ENCODE data around the gene TMEM179.
A peak's percentile ranks its signal among the peaks of the same experiment; 100 is the strongest.

TMEM179 gene

DNA sequence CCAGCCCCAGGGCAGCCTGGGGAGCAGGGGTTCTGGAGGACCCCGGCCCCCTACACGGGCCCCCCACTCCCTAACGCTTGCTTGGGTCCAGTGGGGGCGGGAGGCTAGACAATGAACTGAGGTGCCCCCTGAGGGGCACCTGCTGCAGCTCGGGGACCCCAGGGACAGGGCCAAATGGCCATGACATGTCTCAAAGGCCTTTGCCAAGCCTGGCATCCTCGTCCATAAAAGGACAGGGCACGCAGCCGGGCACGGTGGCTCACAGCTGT, 36.7 kb downstream of the TMEM179 start:
- DNase-seq = no peak

DNA sequence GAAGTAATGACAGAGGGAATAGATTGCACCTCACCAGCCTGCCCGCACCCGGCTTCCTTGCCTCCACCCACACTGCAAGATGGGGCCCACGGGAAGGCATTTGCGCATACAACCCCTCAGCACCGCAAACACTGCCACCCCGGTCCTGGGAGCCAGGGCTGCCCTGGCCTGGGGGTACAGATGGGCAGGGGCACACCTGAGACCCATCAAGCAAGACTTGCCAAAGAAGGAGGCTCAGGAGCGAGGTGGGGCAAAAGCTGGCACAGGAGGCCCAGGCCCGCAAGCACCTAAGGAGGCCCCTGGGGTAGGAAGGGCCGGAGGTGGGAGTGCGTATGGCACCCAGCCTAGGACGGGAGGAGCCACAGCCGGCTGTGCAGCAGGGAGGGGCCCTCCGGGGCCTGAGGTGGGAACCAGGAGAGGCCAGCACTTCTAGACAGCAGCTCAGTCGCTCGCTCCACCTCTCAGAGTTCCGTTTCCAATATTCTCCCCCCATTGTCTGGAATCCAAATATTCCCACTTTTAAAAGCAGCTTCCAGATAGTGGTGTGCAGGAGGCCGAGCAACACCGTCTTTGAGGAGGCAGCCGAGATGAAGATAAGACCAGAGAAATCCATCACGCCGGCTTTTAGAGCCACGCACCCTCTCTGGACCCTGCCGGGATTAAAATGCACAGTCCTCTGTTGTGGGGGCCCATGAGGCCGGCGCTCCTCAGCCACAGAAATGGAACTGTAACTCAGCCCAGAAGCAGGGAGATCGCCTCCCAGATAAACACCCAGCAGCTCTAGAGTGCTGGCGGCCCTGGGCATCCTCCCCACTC, 37.2 kb downstream of the TMEM179 start:
- no peak for DNase-seq

DNA sequence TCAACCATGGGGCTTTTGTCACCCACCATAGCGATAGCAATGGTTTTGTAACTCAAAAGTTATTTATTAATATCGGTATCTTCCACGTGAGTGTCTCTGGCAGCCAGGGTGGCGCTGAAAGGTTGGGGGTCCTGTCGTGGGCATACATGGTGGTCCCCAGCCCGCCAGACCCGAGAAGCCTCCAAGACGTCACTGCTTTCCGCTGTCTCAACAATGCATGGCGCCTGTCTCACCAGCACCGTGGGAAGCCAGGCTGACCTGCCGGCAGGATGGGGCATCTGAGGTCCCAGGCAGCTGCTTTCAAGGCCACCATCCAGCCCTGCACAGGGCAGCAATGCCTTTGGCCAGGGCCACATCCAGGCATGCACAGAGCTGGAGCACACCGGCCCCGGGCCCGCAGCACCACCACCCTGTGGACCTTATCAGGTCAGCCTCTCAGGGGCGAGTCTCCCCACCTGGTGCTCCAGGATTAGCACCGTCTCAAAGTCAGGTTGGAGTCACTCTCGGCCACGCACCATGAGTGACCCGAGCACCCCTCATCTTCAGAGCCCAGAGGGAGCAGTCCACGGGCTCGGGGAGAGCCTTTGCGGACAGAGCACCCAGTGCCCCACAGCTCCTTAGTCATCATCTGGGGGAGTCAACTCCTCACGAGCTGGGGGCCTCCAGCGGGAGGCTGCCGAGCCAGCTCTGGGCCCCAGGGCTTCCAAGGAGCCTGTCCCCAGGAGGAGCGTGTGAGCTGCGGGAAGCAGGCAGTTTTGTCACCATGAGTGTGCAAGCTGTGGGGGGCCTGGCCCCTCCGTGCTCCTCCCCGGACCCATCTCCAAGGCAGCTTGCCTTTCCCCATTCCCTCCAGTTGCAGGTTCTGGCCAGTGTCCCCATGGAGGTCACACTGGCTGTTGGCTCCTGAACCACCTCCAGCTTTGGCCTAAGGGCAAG, 39.6 kb downstream of the TMEM179 start:
- no peak for DNase-seq

DNA sequence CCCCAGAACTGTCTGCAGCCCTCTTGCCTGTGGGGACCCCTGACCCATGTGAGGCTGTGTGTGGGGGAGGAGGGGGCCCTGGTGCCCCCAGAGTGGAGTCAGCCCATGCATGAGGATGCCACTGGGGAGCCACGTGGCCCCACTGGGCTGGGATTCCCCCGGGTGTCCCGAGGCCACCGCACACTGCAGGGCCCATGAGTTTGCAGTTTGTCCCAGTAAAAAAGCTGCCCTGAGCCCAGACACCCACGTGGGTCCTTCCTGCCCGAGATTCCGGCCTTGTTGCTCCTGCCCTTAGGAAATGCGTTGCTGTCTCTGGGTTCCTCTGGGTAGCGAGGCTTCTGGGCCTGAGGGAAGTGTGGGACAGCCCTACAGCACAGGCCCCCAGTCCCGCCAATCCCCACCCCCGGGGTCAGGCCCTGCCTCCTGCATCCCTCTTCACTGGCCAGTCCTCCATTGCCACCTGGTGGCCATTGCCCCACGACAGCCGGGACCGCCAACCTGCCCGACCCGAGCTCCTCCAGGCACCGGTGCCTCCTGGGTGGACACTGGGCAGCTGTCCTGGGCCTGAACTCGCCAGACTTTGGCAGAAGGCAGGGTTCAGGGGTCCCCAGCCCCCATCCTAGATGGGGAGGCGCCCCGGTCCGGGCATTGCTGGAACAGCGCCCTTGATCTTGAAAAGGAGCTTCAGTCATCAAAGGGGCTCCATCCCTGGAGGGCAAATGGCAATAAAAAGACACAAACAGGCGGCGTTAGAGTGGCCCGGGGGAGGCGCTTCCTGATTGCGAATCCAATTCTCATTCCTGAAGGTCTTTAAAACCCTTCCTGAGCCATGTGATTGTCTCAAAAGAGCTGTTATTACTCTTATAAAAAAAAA, 40.6 kb downstream of the TMEM179 start:
- peak; percentile 34 for DNase-seq

DNA sequence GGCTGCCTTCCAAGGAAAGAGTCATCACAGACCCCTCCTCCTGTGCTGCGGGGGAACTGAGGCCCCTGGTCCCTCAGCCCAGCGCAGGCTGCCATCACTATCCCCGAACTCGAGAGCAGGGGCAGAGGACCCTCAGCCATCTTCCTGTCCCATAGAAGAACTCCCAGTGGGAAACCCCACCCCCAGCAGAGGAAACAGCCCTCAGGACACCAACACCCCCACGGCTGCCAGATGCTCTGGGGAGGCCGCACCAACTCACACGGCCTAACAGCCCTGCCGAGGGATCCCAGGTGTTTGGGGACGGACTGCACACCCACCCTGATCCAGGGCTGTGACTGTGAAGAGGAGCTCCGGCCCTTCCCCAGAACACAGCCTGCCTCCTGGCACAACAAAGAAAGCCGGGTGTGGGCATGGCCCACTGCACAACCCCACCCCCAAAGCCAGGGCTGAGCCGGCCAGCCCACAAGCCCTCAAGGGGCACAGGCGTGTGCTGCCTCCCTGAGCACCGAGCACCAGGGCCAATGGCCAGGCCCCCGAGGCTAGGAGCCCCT, 41.3 kb downstream of the TMEM179 start:
- no peak for DNase-seq

DNA sequence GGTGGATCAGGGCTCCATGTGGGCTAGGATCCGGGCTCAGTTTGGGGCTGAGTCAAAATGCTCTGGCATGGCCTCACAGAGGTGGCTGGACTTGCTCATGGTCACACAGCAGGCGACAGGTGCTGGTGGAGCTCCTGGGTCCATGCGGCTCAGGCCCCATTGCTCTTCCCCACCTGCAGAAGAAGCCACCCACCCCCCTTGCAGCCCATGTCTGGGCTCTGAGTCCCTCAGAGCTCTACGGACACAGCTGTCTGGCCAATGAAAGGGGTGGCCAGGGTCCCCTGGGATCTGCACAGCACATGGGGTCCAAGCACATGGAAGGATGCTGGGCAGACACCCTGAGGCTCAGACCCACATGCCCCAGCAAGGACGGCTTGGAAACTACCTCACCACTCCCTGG, 42.0 kb downstream of the TMEM179 start:
- DNase-seq = no peak

DNA sequence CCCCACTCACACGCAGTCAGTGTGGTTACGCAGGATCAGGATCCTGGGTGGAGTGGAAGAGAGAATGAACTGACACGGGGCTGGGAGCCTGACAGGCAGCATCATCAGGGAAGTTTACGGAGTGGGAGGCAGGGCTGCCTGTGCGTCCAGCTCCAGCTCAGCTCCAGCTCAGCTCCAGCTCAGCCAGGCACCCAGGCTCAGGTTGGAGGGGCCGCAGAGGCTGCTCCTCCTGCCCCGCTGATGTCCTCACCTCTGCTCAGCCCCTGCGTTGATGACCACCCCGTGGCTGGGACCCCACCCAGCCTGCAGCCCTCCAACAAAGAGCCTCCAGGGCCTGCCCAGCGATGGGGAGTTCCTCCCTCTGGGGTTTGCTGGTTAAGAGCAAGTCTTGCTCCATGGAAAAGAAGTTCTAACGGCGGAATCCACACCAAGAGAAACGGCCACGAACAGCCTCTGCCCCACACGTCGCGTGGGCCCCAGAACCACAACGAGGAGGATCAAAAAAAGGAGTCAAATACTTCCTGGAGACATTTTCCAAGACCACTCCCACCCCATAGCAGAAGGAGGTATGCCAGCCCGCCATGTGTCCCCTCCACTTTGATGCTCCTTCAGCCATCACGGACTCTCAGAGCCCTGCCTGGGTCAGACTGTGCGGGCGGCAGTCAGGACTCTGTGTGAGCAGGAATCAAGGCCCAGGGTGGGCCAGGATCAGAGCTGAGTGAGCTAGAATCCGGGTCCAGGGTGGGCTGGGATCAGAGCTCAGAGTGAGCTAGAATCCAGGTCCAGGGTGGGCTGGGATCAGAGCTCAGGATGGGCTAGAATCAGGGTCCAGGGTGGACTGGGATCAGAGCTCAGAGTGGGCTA, 42.7 kb downstream of the TMEM179 start:
- no peak for DNase-seq

DNA sequence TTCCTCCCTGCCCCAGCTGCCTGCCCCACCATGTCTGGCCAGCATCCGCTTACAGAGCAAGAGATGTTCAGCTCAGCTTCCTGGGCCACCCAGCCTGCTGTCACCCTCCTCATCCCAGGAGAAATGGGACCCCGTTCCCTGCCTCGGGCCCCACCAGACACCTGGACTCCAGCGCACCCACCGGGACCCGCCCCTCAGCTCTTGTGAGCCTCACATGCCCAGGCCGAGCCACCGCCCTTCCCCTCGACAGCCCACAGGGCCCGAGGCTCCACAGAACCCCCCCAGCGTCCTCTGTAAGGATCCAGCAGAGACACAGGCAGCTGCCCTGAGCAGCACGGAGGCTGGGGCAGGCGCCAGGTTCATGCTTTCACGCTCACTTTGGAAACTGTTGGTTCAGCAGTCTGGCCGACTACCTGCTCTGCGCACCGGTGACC, 43.4 kb downstream of the TMEM179 start:
- no peak for DNase-seq

DNA sequence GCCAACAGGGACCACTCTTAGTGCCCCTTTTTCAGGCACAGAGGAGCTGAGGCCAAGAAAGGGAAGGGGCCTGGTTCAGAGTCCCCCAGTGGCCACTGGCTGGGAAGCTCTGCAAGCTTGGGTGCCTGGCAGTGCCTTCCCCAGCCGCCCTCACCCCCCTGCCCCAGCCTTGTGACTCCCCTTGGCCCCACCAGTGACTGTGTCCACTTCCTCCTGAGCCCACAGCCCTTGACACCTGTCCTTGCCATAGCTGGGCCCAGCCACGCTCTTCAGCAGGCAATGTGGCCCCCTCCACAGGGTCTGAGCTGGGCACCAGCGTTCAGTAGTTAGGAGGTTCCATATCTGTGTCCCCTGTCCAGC, 44.0 kb downstream of the TMEM179 start:
- DNase-seq = no peak

DNA sequence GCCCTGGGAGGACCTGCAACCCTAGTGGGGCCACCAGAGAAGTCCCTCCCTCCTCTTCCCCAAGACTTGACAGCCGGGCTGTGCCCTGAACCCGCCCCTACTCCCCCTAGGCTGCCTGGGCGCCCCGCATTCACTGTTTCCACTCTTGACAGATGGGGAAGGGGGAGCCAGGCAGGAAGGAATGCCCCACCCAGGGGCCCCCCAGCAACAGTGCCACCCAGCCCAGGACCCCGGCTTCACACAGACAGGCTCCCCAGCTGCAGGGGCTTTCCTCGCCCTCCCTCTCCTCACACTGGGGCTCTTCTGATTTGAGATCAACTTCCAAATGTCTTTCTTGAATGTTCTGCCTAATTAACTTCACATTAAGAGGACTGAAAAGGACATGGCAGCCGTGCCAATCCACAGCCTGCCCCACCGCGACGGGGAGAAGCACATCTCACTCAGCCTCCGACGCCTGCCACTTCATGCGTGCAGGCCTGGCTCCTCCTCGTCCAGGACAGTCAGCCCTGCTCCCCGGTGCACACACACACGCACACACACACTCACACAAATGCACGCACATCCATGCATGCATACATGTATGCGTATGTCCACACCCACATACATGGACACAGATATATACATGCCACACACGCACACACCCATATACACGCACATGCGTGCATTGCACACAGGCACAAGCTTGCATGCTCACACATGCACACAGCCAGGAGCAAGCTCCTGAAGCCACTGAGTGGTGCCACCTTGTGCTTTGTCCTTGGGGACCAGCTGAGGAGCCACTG, 44.6 kb downstream of the TMEM179 start:
- DNase-seq = no peak

DNA sequence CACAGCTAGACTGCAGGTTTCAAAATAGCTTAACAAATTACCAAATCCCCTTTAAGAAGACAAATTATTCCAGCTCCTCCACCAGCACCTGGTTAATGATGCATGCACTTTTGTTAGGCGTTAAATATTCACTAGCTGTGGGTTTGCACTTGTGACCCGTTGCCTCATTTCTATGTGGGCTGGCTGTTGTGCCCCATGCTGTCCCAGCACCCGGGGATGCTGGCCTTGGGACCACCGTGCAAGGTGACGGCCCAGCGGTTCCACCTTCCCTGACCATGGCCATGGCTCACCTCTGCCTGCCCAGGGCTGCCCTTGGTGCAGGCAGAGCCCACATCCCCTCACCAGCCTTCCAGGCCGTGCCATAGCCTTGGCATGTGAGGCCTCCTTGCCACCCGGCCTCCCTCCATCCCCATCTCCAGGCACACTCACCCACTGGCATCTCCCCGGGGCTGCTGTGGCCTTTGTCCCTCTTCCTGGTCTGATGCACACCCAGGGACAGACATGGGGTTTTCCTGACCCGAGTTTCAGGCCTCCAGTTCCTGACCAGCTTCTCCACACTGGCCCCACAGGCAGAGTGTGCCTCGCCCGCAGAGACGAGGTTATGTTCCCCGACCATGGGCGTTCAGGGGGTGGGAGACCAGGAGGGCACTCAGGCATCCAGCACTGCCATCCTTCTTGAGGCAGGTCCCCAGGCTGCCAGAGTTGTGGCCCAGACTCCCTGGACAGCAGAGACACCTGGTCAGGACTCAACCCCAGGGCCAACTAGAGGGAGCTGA, 45.4 kb downstream of the TMEM179 start:
- DNase-seq = no peak

DNA sequence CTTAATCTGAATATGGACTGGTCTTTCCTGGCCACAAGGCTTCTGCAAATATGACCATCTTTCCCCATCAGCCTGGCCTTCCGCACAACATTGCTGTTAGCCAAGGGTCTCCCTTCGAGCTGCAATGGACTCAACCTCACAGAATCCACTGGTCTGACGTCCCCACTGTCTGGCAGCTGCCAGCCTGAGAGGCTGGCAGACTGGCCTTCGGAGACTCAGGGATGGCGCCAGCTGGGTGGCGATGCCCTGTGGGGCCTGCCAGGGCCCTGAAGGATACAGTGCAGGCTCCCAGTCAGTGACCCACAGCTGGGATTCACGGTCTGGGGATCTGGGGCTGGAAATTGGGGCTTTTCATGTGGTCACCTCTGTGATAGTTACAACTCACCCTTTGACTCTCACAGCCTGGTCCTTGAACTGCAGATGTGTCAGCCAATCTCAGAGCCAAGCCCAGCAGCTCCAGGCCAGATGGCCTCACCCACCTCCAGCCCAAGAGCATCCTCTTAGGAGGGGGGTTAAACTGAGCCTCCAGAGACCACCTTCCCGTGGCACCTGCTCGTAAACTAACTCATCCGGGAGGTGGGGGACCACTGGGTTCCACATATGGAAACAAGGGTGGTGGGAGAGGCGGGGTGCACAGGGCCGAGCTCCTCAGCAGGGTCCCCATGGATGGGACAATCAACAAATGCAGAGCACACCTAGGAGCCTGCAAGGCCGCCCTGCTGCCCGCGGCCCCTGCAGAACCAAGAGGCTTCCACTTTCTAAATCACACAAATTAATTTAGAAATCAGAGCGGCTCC, 46.1 kb downstream of the TMEM179 start:
- no peak for DNase-seq

DNA sequence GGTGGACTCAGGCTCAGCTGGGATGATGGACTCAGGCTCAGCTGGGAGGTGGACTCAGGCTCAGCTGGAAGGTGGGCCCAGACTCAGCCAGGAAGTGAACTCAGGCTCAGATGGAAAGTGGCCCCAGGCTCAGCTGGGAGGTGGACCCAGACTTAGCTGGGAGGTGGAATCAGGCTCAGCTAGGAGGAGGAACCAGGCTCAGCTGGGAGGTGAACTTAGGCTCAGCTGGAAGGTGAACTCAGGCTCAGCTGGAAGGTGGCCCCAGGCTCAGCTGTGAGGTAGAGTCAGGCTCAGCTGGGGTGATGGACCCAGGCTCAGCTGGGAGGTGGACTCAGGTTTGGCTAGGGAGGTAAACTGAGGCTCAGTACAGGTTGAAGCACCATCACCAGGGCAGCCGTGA, 46.8 kb downstream of the TMEM179 start:
- DNase-seq = no peak

DNA sequence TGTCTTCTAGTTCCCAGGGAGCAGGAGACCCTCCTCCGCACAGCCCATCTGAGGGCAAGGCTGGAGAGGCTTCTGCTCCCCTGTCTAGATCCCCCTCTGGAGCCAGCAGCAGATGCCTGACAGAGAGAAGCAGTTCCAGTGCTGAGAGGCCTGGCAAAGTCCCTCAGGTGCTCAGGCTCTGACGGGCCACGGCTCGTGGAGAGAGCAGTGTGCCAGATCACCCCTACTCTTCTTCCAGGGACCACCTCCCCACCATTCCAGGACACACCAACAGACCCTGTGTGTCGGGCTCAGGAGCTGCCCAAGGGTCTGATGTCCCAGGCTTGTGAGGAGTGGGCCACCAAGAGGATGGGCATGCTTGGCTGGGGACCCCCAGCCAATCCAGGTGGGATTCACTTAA, 47.5 kb downstream of the TMEM179 start:
- DNase-seq = no peak

DNA sequence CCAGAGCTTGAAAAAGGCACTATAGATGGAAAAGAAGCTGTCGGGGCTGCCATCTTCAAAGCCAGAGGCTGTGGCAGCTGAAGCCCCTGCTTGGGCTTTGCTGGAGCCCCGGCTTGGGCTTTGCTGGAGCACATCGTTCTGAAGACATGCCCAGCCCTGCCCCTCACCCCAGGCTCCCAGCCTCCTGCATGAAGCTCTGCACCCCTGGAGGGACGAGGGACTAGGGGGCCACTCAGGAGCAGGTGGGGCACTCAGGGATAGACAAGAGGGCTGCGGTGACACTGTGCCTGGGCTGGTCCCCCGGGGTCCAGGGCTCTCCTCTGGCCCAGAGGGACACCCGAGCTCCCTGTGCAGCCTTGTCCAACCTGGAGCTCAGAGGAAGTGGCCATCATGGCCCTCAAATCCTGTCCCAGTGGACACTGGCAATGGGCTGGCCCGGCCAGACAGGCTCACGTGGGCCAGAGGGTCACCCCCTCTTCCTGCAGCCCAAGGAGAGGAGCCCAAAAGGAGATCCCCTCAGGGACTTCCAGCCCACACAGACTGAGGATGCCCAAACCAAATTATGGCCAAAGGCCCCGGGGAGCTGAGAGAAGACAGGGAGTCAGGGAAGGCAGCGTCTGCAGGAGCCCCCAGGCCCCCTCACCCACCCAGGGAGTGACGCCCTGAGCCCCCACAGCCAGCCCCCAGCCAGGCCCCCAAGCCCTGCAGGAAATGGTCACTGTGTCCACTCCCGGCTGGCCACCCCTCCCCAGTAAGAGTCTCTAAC, 48.1 kb downstream of the TMEM179 start:
- no peak for DNase-seq

DNA sequence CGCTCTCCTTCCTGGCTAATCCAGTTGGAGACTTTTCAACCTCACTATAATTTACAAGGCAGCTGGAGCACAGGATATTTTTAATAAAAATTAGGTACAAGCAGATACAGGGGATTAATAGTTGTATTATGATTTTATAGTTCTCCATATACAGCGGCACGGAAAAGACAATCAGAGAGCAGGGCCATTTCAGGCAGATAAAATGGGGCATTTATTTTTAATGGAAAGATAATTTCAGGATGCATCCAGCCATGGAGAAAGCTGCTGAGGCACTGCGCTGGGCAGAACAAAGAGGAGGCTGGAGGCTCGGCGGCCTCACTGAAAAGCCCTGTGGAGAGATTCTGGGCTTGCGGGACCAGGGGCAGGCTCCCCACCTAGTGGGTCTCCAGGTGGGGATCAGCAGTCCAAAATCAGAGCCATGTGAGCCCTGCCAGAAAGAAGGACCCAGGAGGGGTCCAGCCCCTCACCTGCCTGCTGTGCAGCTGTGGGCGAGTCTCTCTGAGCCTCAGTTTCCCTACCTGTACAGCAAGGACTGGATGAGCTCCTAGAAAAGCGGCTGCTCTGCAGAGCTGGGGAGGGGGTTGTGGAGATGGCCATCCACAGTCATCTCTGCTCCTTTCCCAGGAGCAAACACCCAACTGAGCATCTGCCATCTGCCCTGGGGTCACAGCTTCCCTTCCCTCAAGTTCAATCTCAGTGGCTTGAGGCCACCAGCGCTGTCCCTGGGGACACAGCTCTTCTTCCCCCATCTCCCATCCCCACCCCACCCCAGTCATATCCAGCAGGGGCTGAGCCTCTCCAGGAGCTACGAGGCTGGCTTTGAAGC, 48.9 kb downstream of the TMEM179 start:
- DNase-seq = no peak

Measured in fibroblast of skin of abdomen (primary cell).